K562 (cell line): ENCODE results near the gene MYOM3. TPM values are rescaled to one million over a fixed set of nuclear protein-coding genes. Genes with fewer than 3 reads are reported as not detected.

ENCODE experiments used
- DNMT1 ChIP-seq: fragments of 450-650 bp; IDR thresholded peaks from 2 replicates; pipeline ENCODE4 v1.6.1; 2016; ENCODE audit warnings: antibody characterized with exemption, mild to moderate bottlenecking
- HMG20A ChIP-seq: fragments of 450-650 bp; formaldehyde crosslinking; conservative IDR thresholded peaks from 2 replicates; pipeline ENCODE4 v1.4.0; 2020; ENCODE audit warnings: mild to moderate bottlenecking, mixed read lengths
- JUNB ChIP-seq: fragments of 450-650 bp; formaldehyde crosslinking; conservative IDR thresholded peaks from 2 replicates; pipeline ENCODE4 v1.4.0; 2020; ENCODE audit warnings: mild to moderate bottlenecking
- KLF16 ChIP-seq: IDR thresholded peaks from 2 replicates; pipeline ENCODE4 v1.6.1; 2016; ENCODE audit warnings: antibody characterized with exemption
- RBFOX2 ChIP-seq: fragments of 200-400 bp; formaldehyde crosslinking; IDR thresholded peaks from 2 replicates; pipeline ENCODE4 v1.6.1; 2017; ENCODE audit warnings: low read depth, mild to moderate bottlenecking, low read length, moderate library complexity
- SMC3 ChIP-seq: conservative IDR thresholded peaks from 2 replicates; pipeline ENCODE4 v1.6.1; 2011; ENCODE audit warnings: low read depth, low read length, improper control_type of control experiment; ENCODE audit not compliant: insufficient read depth
- polyA plus RNA-seq, 8 experiments: library from polyadenylated mRNA; depleted of rRNA in 4 of 8; stranded (reverse) in 5 of 8; unstranded in 3 of 8; fragments of >200 nt; fragmentation: Nextera tagmentation in 2 of 8; fragmentation: Illumina TruSeq in 1 of 8; extraction: Ambion mirVana in 2 of 8; extraction: Trizol in 1 of 8; gene quantifications; 2 replicates each; pipeline versions ENCODE4 v1.2.1 to v1.2.3, GENCODE V29; 2011 to 2014; ENCODE audit warnings: inconsistent platforms in 1 of 8, missing spikeins in 1 of 8
- total RNA-seq, 7 experiments: library from RNA; depleted of rRNA in 6 of 7; stranded (reverse); fragments of >200 nt in 6 of 7; fragmentation: Illumina TruSeq in 2 of 7; extraction: Trizol in 2 of 7; gene quantifications; 2 replicates each; pipeline versions ENCODE4 v1.2.1 to v1.2.3, GENCODE V29; 2011 to 2021; ENCODE audit warnings: low replicate concordance in 1 of 7
- TF ChIP-seq, protein P1 (sequence below): fragments of 450-650 bp; formaldehyde crosslinking; IDR thresholded peaks from 2 replicates; pipeline ENCODE4 v1.4.0; 2020; ENCODE audit warnings: mild to moderate bottlenecking, moderate library complexity
- TF ChIP-seq, protein P2 (sequence below), 2 experiments: fragments of 450-650 bp; formaldehyde crosslinking in 1 of 2; IDR thresholded peaks; 2 replicates each; pipeline versions ENCODE4 v1.4.0 to v1.6.1; 2014 to 2020; ENCODE audit warnings: mild to moderate bottlenecking in 2 of 2, borderline replicate concordance in 1 of 2, low read depth in 1 of 2

MYOM3 gene
- total and polyA plus RNA-seq, 9 of the 15 experiments (the other 6 are each of a cell fraction or from before 2014, with no cell fraction given): 0.01 TPM; not detected in 8

DNA sequence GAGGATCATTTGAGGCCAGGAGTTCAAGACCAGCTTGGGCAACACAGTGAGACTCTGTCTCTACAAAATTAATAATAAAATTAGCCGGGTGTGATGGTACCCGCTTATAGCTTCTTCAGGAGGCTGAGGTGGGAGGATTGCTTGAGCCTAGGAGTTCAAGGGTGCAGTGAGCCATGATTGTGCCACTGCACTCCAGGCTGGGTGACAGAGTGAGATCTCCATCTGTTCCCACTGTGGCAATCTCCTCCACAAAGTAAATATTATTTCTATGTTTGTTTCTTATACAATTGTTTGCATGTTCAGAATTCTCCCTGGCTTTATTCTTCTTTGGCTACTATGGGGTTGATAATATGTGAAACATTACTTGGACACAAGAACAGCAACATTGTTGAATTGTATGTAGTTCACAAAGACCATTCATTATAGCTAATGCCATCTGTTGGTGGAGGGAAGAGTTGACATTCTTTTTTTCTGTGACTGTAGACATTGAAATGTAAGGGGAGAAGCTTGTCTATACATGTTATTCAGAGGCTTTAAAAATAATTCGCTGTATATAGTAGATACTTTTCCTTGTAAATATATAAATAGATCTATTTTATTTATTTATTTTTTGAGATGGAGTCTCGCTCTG lies 84.0 kb downstream of the MYOM3 start (continued):
- TF ChIP-seq RBFOX2: no peak
- no peak for TF ChIP-seq DNMT1
- TF ChIP-seq JUNB (CRISPR knock-in tag): no peak
- TF ChIP-seq, protein P1, sequence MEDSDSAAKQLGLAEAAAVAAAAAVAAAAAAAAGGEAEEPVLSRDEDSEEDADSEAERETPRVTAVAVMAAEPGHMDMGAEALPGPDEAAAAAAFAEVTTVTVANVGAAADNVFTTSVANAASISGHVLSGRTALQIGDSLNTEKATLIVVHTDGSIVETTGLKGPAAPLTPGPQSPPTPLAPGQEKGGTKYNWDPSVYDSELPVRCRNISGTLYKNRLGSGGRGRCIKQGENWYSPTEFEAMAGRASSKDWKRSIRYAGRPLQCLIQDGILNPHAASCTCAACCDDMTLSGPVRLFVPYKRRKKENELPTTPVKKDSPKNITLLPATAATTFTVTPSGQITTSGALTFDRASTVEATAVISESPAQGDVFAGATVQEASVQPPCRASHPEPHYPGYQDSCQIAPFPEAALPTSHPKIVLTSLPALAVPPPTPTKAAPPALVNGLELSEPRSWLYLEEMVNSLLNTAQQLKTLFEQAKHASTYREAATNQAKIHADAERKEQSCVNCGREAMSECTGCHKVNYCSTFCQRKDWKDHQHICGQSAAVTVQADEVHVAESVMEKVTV (CRISPR knock-in tag): 0 out of 2 replicates have a peak, but pooled peaks have one; percentile 53
- no peak for TF ChIP-seq HMG20A
- TF ChIP-seq, protein P2, sequence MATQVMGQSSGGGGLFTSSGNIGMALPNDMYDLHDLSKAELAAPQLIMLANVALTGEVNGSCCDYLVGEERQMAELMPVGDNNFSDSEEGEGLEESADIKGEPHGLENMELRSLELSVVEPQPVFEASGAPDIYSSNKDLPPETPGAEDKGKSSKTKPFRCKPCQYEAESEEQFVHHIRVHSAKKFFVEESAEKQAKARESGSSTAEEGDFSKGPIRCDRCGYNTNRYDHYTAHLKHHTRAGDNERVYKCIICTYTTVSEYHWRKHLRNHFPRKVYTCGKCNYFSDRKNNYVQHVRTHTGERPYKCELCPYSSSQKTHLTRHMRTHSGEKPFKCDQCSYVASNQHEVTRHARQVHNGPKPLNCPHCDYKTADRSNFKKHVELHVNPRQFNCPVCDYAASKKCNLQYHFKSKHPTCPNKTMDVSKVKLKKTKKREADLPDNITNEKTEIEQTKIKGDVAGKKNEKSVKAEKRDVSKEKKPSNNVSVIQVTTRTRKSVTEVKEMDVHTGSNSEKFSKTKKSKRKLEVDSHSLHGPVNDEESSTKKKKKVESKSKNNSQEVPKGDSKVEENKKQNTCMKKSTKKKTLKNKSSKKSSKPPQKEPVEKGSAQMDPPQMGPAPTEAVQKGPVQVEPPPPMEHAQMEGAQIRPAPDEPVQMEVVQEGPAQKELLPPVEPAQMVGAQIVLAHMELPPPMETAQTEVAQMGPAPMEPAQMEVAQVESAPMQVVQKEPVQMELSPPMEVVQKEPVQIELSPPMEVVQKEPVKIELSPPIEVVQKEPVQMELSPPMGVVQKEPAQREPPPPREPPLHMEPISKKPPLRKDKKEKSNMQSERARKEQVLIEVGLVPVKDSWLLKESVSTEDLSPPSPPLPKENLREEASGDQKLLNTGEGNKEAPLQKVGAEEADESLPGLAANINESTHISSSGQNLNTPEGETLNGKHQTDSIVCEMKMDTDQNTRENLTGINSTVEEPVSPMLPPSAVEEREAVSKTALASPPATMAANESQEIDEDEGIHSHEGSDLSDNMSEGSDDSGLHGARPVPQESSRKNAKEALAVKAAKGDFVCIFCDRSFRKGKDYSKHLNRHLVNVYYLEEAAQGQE (IDR thresholded peaks at IDR 0.05; ENCODE audit: borderline replicate concordance): peak; percentile 48; the same call in 1 of the 2 replicates
- TF ChIP-seq, protein P2 (CRISPR knock-in tag; IDR thresholded peaks at IDR 0.05; ENCODE audit: low read depth): no peak
- TF ChIP-seq SMC3: peak; percentile 37; the same call in 1 of the 2 replicates
- TF ChIP-seq KLF16: no peak
- TF ChIP-seq, all 486 proteins: peak for 5
